GM12891 (cell line): ENCODE data around the gene MEX3B.
A peak's percentile ranks its signal among the peaks of the same experiment; 100 is the strongest.

ENCODE experiments used
- DNase-seq: peaks from one replicate; pipeline ENCODE4 v3.0.0; 2011; ENCODE audit warnings: low spot score; ENCODE audit not compliant: insufficient read length
- FAIRE-seq: peaks from 2 replicates; lab custom pipeline; 2011; peaks lifted over from hg19 to GRCh38; lab: Jason Lieb, UNC
- PAX5 ChIP-seq: IDR thresholded peaks from 2 replicates; pipeline ENCODE4 v1.6.1; 2011; ENCODE audit warnings: low read length, moderate library complexity, mild to moderate bottlenecking; ENCODE audit not compliant: insufficient read depth, severe bottlenecking
- POLR2A ChIP-seq: IDR thresholded peaks from 2 replicates; pipeline ENCODE4 v1.6.1; 2011; ENCODE audit warnings: low read depth, low read length, control low read depth
- POLR2AphosphoS5 ChIP-seq: IDR thresholded peaks from 2 replicates; pipeline ENCODE4 v1.6.1; 2011; ENCODE audit warnings: low read depth, low read length, control low read depth
- POU2F2 ChIP-seq: IDR thresholded peaks from 2 replicates; pipeline ENCODE4 v1.6.1; 2011; ENCODE audit warnings: low read depth, mild to moderate bottlenecking, control low read depth, low read length, moderate library complexity
- SPI1 ChIP-seq: IDR thresholded peaks from 2 replicates; pipeline ENCODE4 v1.6.1; 2011; ENCODE audit warnings: low read depth, low read length, control low read depth
- TAF1 ChIP-seq: IDR thresholded peaks from 2 replicates; pipeline ENCODE4 v1.6.1; 2011; ENCODE audit warnings: low read depth, low read length, control low read depth

MEX3B gene

GRCh38 chr15:82052751-82053150 is 6.9 kb upstream of the MEX3B start:
- no peak for TF ChIP-seq POU2F2
- TF ChIP-seq POLR2AphosphoS5 = no peak
- no peak for TF ChIP-seq SPI1
- TF ChIP-seq TAF1 = no peak
- TF ChIP-seq POLR2A = no peak
- no peak for TF ChIP-seq PAX5
- no peak for DNase-seq
- FAIRE-seq = no peak

DNA sequence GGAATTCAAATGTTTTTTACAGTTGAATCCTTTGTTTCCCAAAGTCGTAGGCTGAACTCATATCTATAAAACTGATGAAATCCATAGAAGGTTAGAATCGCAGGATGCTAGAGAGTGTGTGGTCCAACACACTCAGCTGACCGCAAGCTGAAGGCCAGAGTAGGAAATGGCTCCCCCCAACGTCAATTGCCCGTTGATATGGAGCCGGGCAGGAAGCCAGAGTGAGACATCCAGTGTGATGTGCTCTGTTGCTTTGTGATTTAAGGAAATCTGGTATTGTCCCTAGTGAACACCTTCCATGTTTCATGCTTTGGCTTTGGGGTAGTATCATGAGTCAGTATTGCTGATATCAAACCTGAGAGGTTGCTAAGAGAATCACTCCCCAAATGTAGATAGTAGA is 5.8 kb upstream of the MEX3B start:
- DNase-seq = no peak
- TF ChIP-seq PAX5 = no peak
- no peak for TF ChIP-seq SPI1
- no peak for TF ChIP-seq POLR2AphosphoS5
- TF ChIP-seq POLR2A = no peak
- TF ChIP-seq POU2F2 = no peak
- TF ChIP-seq TAF1 = no peak
- no peak for FAIRE-seq

- TF ChIP-seq POLR2A = no peak
- no peak for TF ChIP-seq TAF1
- TF ChIP-seq PAX5 = no peak
- DNase-seq (no peak), FAIRE-seq (no peak)
Observed at GRCh38 chr15:82048811-82049210, 3.0 kb upstream of the MEX3B start.

GRCh38 chr15:82047453-82048400 is 1.9 kb upstream of the MEX3B start:
- DNase-seq = no peak
- FAIRE-seq = no peak
- no peak for TF ChIP-seq PAX5
- TF ChIP-seq POLR2A = no peak
- no peak for TF ChIP-seq POU2F2
- no peak for TF ChIP-seq POLR2AphosphoS5
- no peak for TF ChIP-seq TAF1
- no peak for TF ChIP-seq SPI1

GRCh38 chr15:82046666-82047452 is 1.0 kb upstream of the MEX3B start:
- TF ChIP-seq POLR2AphosphoS5 (no peak), PAX5 (no peak)
- DNase-seq = peak; percentile 96
- FAIRE-seq = peak; percentile 91

DNA sequence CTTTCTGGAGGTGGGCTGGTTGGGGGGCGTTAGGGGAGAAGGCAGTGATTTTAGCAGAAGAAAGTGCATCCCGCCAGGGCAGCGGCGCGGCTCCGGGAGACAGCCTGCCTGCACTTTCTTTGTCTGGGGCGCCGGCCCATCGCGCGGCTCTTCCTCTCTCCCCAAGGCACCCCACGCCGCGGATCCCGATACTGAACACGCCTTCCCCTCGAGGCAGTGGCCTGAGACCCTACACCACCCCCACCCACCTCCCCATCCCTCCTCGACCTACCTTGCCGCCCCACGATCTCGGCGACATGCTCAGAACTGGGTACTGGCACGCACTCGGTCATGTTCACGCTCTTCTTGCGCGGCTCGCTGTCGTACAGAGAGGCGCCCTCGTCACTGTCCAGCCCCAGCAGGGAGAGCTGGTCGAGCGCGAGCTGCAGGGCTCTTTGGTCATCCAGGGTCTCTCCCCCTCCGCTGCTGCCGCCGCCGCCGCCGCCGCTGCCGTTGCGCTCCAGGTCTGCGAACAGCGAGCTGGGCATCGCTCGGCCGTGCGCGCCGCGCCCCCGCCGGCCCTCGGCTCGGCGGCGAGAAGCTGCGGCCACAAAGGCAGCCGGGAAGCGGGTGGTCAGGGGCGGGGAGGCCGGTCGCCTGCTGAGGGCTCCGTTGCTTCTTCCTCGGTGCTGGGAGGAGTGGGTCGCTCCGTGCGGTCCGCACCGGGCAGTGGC is 483 bp downstream of the MEX3B start:
- FAIRE-seq = peak; percentile 59

GRCh38 chr15:82044373-82045178 is 1.2 kb downstream of the MEX3B start:
- FAIRE-seq (no peak), DNase-seq (peak; percentile 13)
- TF ChIP-seq TAF1 (no peak), POU2F2 (no peak), PAX5 (no peak), POLR2A (no peak), POLR2AphosphoS5 (no peak), SPI1 (no peak)

More for the DNA sequence above, 483 bp downstream of the MEX3B start:
- DNase-seq = peak; percentile 34
- no peak for TF ChIP-seq TAF1
- TF ChIP-seq POLR2A = no peak
- no peak for TF ChIP-seq POLR2AphosphoS5
- TF ChIP-seq SPI1 = no peak
- no peak for TF ChIP-seq POU2F2
- no peak for TF ChIP-seq PAX5

GRCh38 chr15:82043796-82044372 is 1.9 kb downstream of the MEX3B start:
- no peak for FAIRE-seq
- DNase-seq = no peak
- TF ChIP-seq POLR2AphosphoS5 = no peak
- TF ChIP-seq TAF1 = no peak
- no peak for TF ChIP-seq SPI1
- no peak for TF ChIP-seq POLR2A
- TF ChIP-seq PAX5 = no peak
- TF ChIP-seq POU2F2 = no peak
